Measurements from ENCODE around the gene SORL1.

- TF ChIP-seq CTCF (IDR thresholded peaks at IDR 0.05) (no peak), EP300 (IDR thresholded peaks at IDR 0.05) (no peak), POLR2A (IDR thresholded peaks at IDR 0.05; ENCODE audit: low read depth) (no peak)
Measured at GRCh38 chr11:121583825-121584224, 131.7 kb downstream of the SORL1 start.
